Measurements from ENCODE around the gene TASL.

- TF ChIP-seq ELF4 (IDR thresholded peaks at IDR 0.05) (no peak), CTBP1 (IDR thresholded peaks at IDR 0.05; ENCODE audit: borderline replicate concordance) (no peak), FOXK2 (IDR thresholded peaks at IDR 0.05) (no peak), BHLHE40 (IDR thresholded peaks at IDR 0.05; ENCODE audit: borderline replicate concordance) (no peak), SUZ12 (IDR thresholded peaks at IDR 0.05) (no peak), NFRKB (IDR thresholded peaks at IDR 0.05) (no peak), FOXM1 (IDR thresholded peaks at IDR 0.05; ENCODE audit: borderline replicate concordance) (no peak), ZNF384 (IDR thresholded peaks at IDR 0.05) (no peak), LEF1 (IDR thresholded peaks at IDR 0.05; ENCODE audit: borderline replicate concordance) (no peak), FOXA1 (IDR thresholded peaks at IDR 0.05) (no peak)
These were observed 19.8 kb upstream of the TASL start for GRCh38 chrX:30597216-30598012.
